ENCODE measurements around the gene ATG4B. TPM values are rescaled to one million over a fixed set of nuclear protein-coding genes. Genes with fewer than 3 reads are reported as not detected.

Gene ATG4B
- total RNA-seq, 1 donor from 2014 or later, result 80.7 TPM

GRCh38 chr2:241613017-241613780 lies 24.3 kb upstream of the ATG4B start:
- TF ChIP-seq EZH2phosphoT487 (IDR thresholded peaks at IDR 0.05) (no peak), CTCF (IDR thresholded peaks at IDR 0.05) (no peak), EZH2 (IDR thresholded peaks at IDR 0.05) (no peak)
- Mint-ChIP-seq H3K4me1 (peaks cover 13% of the 10 kb centered on the region), H3K27ac (no peak overlapping the region), H3K27me3 (ENCODE audit: insufficient read depth, low read depth) (peaks cover 7% of the 10 kb centered on the region), H3K36me3 (peaks cover 2% of the 10 kb centered on the region), H3K4me3 (no peak overlapping the region), H3K9me3 (no peaks in the 10 kb centered on the region)
- Histone ChIP-seq H3K27ac (no peak overlapping the region), H3K36me3 (no peaks in the 10 kb centered on the region), H2AFZ (replicated peaks) (no peak overlapping the region), H3F3A (ENCODE audit: low read depth) (peaks cover 4% of the 10 kb centered on the region), H3K4me2 (no peak overlapping the region), H4K20me1 (ENCODE audit: low read depth) (no peaks in the 10 kb centered on the region), H3K27me3 (no peaks in the 10 kb centered on the region), H3K9me3 (ENCODE audit: low read depth) (no peaks in the 10 kb centered on the region), H3K79me2 (ENCODE audit: low read depth) (peaks cover 36% of the 10 kb centered on the region), H3K9ac (no peak overlapping the region), H3K4me1 (peaks cover 13% of the 10 kb centered on the region), H3K4me3 (no peak overlapping the region)
- peak; percentile 28 for DNase-seq (ENCODE audit: low spot score)

- Histone ChIP-seq H3K27me3 (no peaks in the 10 kb centered on the region), H4K20me1 (ENCODE audit: low read depth) (no peaks in the 10 kb centered on the region), H3K27ac (no peak overlapping the region), H3K4me3 (no peak overlapping the region), H3K4me1 (peaks cover 13% of the 10 kb centered on the region), H2AFZ (replicated peaks) (no peak overlapping the region), H3K79me2 (ENCODE audit: low read depth) (peaks cover 31% of the 10 kb centered on the region), H3K9me3 (ENCODE audit: low read depth) (no peaks in the 10 kb centered on the region), H3K36me3 (no peaks in the 10 kb centered on the region), H3F3A (ENCODE audit: low read depth) (peaks cover 4% of the 10 kb centered on the region), H3K4me2 (no peak overlapping the region), H3K9ac (no peak overlapping the region)
- no peak overlapping the region for H3K4me3 Mint-ChIP-seq
- H3K27ac Mint-ChIP-seq, result no peak overlapping the region
- H3K36me3 Mint-ChIP-seq, result peaks cover 7% of the 10 kb centered on the region
- DNase-seq (ENCODE audit: low spot score), result no peak
- peaks cover 5% of the 10 kb centered on the region for H3K27me3 Mint-ChIP-seq (ENCODE audit: insufficient read depth, low read depth)
- no peaks in the 10 kb centered on the region for H3K9me3 Mint-ChIP-seq
- no peak for TF ChIP-seq CTCF (IDR thresholded peaks at IDR 0.05)
- H3K4me1 Mint-ChIP-seq, result peaks cover 10% of the 10 kb centered on the region
Observed at GRCh38 chr2:241615041-241615440, 22.5 kb upstream of the ATG4B start.

GRCh38 chr2:241615522-241616052 lies 21.9 kb upstream of the ATG4B start:
- H3K36me3 ChIP-seq, result no peaks in the 10 kb centered on the region
- H4K20me1 ChIP-seq (ENCODE audit: low read depth), result no peaks in the 10 kb centered on the region
- TF ChIP-seq EZH2phosphoT487 (IDR thresholded peaks at IDR 0.05), result no peak
- no peak for TF ChIP-seq CTCF (IDR thresholded peaks at IDR 0.05)
- no peak for TF ChIP-seq EZH2 (IDR thresholded peaks at IDR 0.05)
- DNase-seq (ENCODE audit: low spot score), result no peak
- peaks cover 2% of the 10 kb centered on the region for H3K9me3 Mint-ChIP-seq
- no peaks in the 10 kb centered on the region for H3K27me3 ChIP-seq
- peaks cover 13% of the 10 kb centered on the region for H3K4me1 ChIP-seq
- peaks cover 9% of the 10 kb centered on the region for H3K4me1 Mint-ChIP-seq
- H3K4me3 Mint-ChIP-seq, result no peak overlapping the region
- H3K9ac ChIP-seq, result no peak overlapping the region
- no peak overlapping the region for H3K4me3 ChIP-seq
- H3F3A ChIP-seq (ENCODE audit: low read depth), result peaks cover 4% of the 10 kb centered on the region
- H3K36me3 Mint-ChIP-seq, result peaks cover 7% of the 10 kb centered on the region
- H3K4me2 ChIP-seq, result no peak overlapping the region
- peaks cover 5% of the 10 kb centered on the region for H3K27me3 Mint-ChIP-seq (ENCODE audit: insufficient read depth, low read depth)
- H3K79me2 ChIP-seq (ENCODE audit: low read depth), result peaks cover 31% of the 10 kb centered on the region
- H3K27ac ChIP-seq, result no peak overlapping the region
- no peaks in the 10 kb centered on the region for H3K9me3 ChIP-seq (ENCODE audit: low read depth)
- no peak overlapping the region for H3K27ac Mint-ChIP-seq
- H2AFZ ChIP-seq (replicated peaks), result no peak overlapping the region
